Measurements from ENCODE around the gene UXT.
A peak's percentile ranks its signal among the peaks of the same experiment; 100 is the strongest.
"Not testable (repeated sequence)": the region's sequence is repeated elsewhere in the genome, so short reads cannot be mapped to it uniquely, and the experiment has no call there.

UXT gene

GRCh38 chrX:47683184-47683828 is 24.3 kb upstream of the UXT start:
- H3K36me3 ChIP-seq (ENCODE audit: insufficient read depth, low read length), result no peaks in the 10 kb centered on the region
- TF ChIP-seq FOXP2 (optimal IDR thresholded peaks at IDR 0.05; ENCODE audit: control extremely low read depth, extremely low read length, insufficient read depth) (no peak), POLR2AphosphoS5 (IDR thresholded peaks at IDR 0.05; ENCODE audit: borderline replicate concordance, low read depth, low read length) (no peak), EZH2 (IDR thresholded peaks at IDR 0.05) (no peak)
- no peak overlapping the region for H3K27ac ChIP-seq
- H3K9ac ChIP-seq (ENCODE audit: insufficient read length), result no peak overlapping the region
- H3K4me3 ChIP-seq, result no peak overlapping the region
- H3K9me3 ChIP-seq (ENCODE audit: low read depth, low read length), result no peaks in the 10 kb centered on the region
- no peak for DNase-seq (ENCODE audit: low read depth, low spot score)

DNA sequence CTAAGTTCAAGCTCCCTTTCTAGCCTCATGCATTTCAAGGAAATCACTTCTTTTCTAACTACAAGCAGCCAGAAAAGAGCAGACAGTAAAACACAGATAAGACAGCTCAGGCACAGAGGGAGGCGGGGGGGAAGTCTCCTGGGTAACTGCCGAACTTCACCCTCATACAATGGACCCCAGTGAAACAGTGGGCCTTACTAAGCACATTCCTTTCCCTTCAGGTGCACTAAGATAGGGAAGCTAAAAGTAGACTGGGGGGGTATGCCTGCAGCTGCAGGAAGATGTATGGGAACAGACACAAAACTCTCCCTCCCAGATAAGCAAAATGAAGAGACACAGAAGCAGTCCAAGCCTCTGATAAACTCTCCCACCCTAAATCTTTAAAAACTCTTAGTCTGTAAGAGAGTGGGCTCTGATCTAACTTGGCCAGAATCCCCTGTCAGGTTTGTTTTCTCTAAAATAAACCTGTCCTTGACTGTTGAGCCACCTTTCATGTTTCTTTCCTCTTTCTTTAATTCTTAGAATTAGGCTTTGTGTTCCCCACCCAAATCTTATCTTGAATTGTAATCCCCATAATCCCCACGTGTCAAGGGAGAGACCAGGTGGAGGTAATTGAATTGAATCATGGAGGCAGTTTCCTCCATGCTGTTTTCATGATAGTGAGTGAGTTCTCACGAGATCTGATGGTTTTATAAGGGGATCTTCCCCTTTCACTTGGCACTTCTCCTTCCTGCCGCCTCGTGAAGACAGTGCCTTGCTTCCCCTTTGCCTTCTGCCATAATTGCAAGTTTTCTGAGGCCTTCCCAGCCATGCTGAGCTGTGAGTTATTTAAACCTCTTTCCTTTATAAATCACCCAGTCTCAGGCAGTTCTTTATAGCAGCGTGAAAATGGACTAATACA is 17.2 kb upstream of the UXT start:
- not testable (repeated sequence) for DNase-seq (ENCODE audit: low read depth, low spot score); H3K36me3 ChIP-seq (ENCODE audit: insufficient read depth, low read length); H3K4me3 ChIP-seq; H3K27ac ChIP-seq; H3K9ac ChIP-seq (ENCODE audit: insufficient read length); H3K9me3 ChIP-seq (ENCODE audit: low read depth, low read length)

DNA sequence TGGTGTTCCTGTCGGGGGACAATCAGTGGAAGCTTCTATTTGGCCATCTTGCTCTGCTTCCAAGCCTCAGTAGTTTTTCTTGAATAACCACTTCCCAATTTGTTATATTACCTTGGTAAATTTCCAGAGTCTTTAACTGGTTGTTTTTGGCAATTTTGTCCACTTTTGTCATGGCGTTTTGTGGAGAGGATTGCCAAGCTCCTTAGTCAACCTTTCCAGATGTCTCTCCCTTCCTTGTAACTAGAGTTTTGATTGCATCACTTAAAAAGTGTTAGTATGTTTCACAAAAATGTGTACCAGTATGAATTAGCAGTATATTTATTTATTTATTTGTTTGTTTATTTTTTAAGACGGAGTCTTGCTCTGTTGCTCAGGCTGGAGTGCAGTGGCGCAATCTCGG is 15.8 kb upstream of the UXT start:
- no peak for DNase-seq (ENCODE audit: low read depth, low spot score)
- Histone ChIP-seq H3K9me3 (ENCODE audit: low read depth, low read length) (no peaks in the 10 kb centered on the region), H3K36me3 (ENCODE audit: insufficient read depth, low read length) (no peaks in the 10 kb centered on the region), H3K4me3 (no peak overlapping the region), H3K9ac (ENCODE audit: insufficient read length) (no peak overlapping the region), H3K27ac (no peak overlapping the region)
- TF ChIP-seq EZH2 (IDR thresholded peaks at IDR 0.05), result no peak
- no peak for TF ChIP-seq FOXP2 (optimal IDR thresholded peaks at IDR 0.05; ENCODE audit: control extremely low read depth, extremely low read length, insufficient read depth)
- no peak for TF ChIP-seq POLR2AphosphoS5 (IDR thresholded peaks at IDR 0.05; ENCODE audit: borderline replicate concordance, low read depth, low read length)

GRCh38 chrX:47665797-47666196 is 6.8 kb upstream of the UXT start:
- not testable (repeated sequence) for H3K36me3 ChIP-seq (ENCODE audit: insufficient read depth, low read length); H3K4me3 ChIP-seq; H3K9me3 ChIP-seq (ENCODE audit: low read depth, low read length); DNase-seq (ENCODE audit: low read depth, low spot score); H3K9ac ChIP-seq (ENCODE audit: insufficient read length); H3K27ac ChIP-seq

DNA sequence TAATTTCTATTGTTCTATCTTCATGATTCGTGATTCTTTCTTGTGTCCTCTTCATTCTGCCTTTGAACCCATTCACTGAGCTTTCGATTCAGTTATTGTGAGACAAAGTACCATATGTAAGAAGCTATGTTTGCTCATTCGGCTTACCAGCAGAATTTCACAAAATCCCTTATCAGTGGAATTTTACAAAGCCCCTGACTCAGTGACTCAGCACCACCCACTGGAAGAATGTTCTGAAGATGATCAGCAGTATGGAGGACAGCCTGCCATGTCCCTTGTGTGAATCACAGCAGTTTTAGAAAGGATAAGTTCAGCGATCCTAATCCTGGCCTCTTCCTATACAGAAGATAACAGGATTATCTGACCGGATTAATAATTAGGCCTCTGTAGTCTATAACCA is 5.8 kb upstream of the UXT start:
- no peaks in the 10 kb centered on the region for H3K9me3 ChIP-seq (ENCODE audit: low read depth, low read length)
- H3K9ac ChIP-seq (ENCODE audit: insufficient read length), result no peak overlapping the region
- DNase-seq (ENCODE audit: low read depth, low spot score), result no peak
- H3K27ac ChIP-seq, result no peak overlapping the region
- no peaks in the 10 kb centered on the region for H3K36me3 ChIP-seq (ENCODE audit: insufficient read depth, low read length)
- H3K4me3 ChIP-seq, result no peak overlapping the region
- no peak for TF ChIP-seq FOXP2 (optimal IDR thresholded peaks at IDR 0.05; ENCODE audit: control extremely low read depth, extremely low read length, insufficient read depth)
- TF ChIP-seq EZH2 (IDR thresholded peaks at IDR 0.05), result no peak

- no peak for DNase-seq (ENCODE audit: low read depth, low spot score)
- no peaks in the 10 kb centered on the region for H3K9me3 ChIP-seq (ENCODE audit: low read depth, low read length)
- no peak overlapping the region for H3K4me3 ChIP-seq
- TF ChIP-seq POLR2AphosphoS5 (IDR thresholded peaks at IDR 0.05; ENCODE audit: borderline replicate concordance, low read depth, low read length) (no peak), EZH2 (IDR thresholded peaks at IDR 0.05) (no peak), FOXP2 (optimal IDR thresholded peaks at IDR 0.05; ENCODE audit: control extremely low read depth, extremely low read length, insufficient read depth) (no peak)
- 0 out of 2 replicates have a peak overlapping the region, but pooled peaks have one; percentile 60 for H3K27ac ChIP-seq
- H3K36me3 ChIP-seq (ENCODE audit: insufficient read depth, low read length), result peaks cover 3% of the 10 kb centered on the region; the same call in 1 of the 2 replicates
- H3K9ac ChIP-seq (ENCODE audit: insufficient read length), result no peak overlapping the region
These were observed 3.2 kb upstream of the UXT start for GRCh38 chrX:47662144-47662657.

GRCh38 chrX:47661539-47661938 is 2.6 kb upstream of the UXT start:
- Histone ChIP-seq H3K4me3 (no peak overlapping the region), H3K9me3 (ENCODE audit: low read depth, low read length) (no peaks in the 10 kb centered on the region), H3K36me3 (ENCODE audit: insufficient read depth, low read length) (peaks cover 6% of the 10 kb centered on the region; the same call in 1 of the 2 replicates), H3K27ac (no peak overlapping the region), H3K9ac (ENCODE audit: insufficient read length) (no peak overlapping the region)
- no peak for DNase-seq (ENCODE audit: low read depth, low spot score)
- TF ChIP-seq EZH2 (IDR thresholded peaks at IDR 0.05), result no peak

DNA sequence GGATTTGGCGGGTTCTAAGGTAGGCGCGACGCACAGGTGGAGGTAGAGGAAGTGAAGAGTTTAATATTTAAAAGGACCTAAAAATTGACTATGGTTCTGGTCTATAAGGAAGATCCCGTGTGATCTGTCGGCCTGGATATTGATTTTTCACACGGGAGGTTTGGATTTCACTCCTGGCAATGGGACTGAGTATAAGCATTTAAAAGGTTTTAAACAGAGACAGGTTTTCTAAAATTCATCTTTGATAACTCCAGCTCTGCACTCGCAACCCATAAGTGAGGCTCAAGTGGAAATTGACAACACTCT is 394 bp upstream of the UXT start:
- H3K9ac ChIP-seq (ENCODE audit: insufficient read length), result peak overlapping the region; percentile 81
- H3K27ac ChIP-seq, result peak overlapping the region; percentile 91

GRCh38 chrX:47658301-47658683 is 688 bp downstream of the UXT start:
- peak overlapping the region; percentile 80 for H3K27ac ChIP-seq
- TF ChIP-seq EZH2 (IDR thresholded peaks at IDR 0.05) (no peak), POLR2AphosphoS5 (IDR thresholded peaks at IDR 0.05; ENCODE audit: borderline replicate concordance, low read depth, low read length) (no peak), FOXP2 (optimal IDR thresholded peaks at IDR 0.05; ENCODE audit: control extremely low read depth, extremely low read length, insufficient read depth) (no peak)
- peak overlapping the region; percentile 77 for H3K4me3 ChIP-seq
- DNase-seq (ENCODE audit: low read depth, low spot score), result no peak
- H3K9ac ChIP-seq (ENCODE audit: insufficient read length), result peak overlapping the region; percentile 85
- H3K9me3 ChIP-seq (ENCODE audit: low read depth, low read length), result no peaks in the 10 kb centered on the region
- H3K36me3 ChIP-seq (ENCODE audit: insufficient read depth, low read length), result peaks cover 8% of the 10 kb centered on the region; the same call in 1 of the 2 replicates

More for the DNA sequence above, 394 bp upstream of the UXT start:
- no peak for TF ChIP-seq FOXP2 (optimal IDR thresholded peaks at IDR 0.05; ENCODE audit: control extremely low read depth, extremely low read length, insufficient read depth)
- no peak for TF ChIP-seq POLR2AphosphoS5 (IDR thresholded peaks at IDR 0.05; ENCODE audit: borderline replicate concordance, low read depth, low read length)
- TF ChIP-seq EZH2 (IDR thresholded peaks at IDR 0.05), result no peak
- H3K4me3 ChIP-seq, result peak overlapping the region; percentile 77
- H3K9me3 ChIP-seq (ENCODE audit: low read depth, low read length), result no peaks in the 10 kb centered on the region
- H3K36me3 ChIP-seq (ENCODE audit: insufficient read depth, low read length), result peaks cover 8% of the 10 kb centered on the region; the same call in 1 of the 2 replicates
- no peak for DNase-seq (ENCODE audit: low read depth, low spot score)
